ENCODE measurements around the gene FAM240B.

Gene FAM240B

GRCh38 chr9:38668791-38669466, 51.0 kb downstream of the FAM240B start:
- DNase-seq, result no peak

- no peak for DNase-seq
Observed at GRCh38 chr9:38662763-38663593, 57.0 kb downstream of the FAM240B start.

- no peak for DNase-seq
Observed at GRCh38 chr9:38659538-38659937, 60.4 kb downstream of the FAM240B start.

- DNase-seq, result no peak
Observed at GRCh38 chr9:38656896-38657295, 63.0 kb downstream of the FAM240B start.

- no peak for DNase-seq
Observed at GRCh38 chr9:38652486-38652885, 67.4 kb downstream of the FAM240B start.

- no peak for DNase-seq
Observed at GRCh38 chr9:38652044-38652443, 67.9 kb downstream of the FAM240B start.

GRCh38 chr9:38651400-38652042, 68.4 kb downstream of the FAM240B start:
- DNase-seq, result no peak

GRCh38 chr9:38650564-38650963, 69.4 kb downstream of the FAM240B start:
- no peak for DNase-seq

- no peak for DNase-seq
Observed at GRCh38 chr9:38649731-38650363, 70.1 kb downstream of the FAM240B start.

- DNase-seq, result no peak
Observed at GRCh38 chr9:38644601-38645000, 75.3 kb downstream of the FAM240B start.
